ENCODE results near the gene CDK14.

DNA sequence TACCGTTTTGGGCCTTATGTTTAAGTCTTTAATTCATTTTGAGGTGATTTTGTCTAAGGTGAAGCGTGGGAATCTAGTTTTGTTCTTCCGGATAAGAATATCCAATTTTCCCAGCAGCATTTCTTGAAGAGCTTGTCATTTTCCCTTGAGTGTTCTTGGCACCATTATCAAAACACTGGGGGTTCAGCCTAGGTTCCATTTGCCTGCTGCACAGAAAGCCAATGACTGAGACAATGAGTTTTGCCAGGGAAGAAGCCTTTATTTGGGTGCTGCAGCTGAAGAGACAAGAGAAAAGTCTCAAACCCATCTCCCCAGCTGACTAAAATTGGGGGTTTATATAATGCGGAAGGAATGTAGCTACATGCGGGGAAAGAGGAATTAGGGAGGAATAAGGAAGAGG is 380.9 kb downstream of the CDK14 start:
- TF ChIP-seq, protein P1, sequence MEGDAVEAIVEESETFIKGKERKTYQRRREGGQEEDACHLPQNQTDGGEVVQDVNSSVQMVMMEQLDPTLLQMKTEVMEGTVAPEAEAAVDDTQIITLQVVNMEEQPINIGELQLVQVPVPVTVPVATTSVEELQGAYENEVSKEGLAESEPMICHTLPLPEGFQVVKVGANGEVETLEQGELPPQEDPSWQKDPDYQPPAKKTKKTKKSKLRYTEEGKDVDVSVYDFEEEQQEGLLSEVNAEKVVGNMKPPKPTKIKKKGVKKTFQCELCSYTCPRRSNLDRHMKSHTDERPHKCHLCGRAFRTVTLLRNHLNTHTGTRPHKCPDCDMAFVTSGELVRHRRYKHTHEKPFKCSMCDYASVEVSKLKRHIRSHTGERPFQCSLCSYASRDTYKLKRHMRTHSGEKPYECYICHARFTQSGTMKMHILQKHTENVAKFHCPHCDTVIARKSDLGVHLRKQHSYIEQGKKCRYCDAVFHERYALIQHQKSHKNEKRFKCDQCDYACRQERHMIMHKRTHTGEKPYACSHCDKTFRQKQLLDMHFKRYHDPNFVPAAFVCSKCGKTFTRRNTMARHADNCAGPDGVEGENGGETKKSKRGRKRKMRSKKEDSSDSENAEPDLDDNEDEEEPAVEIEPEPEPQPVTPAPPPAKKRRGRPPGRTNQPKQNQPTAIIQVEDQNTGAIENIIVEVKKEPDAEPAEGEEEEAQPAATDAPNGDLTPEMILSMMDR (IDR thresholded peaks at IDR 0.05) = no peak
- TF ChIP-seq POLR2AphosphoS5 (IDR thresholded peaks at IDR 0.05) = no peak
